HG03460 (cell line): ENCODE measurements around the gene SREBF1.

Source experiments
- ATAC-seq: cut with Tn5 transposase; IDR thresholded peaks from one replicate; pipeline ENCODE4 v1.9.1; 2021; ENCODE audit not compliant: unreplicated experiment

SREBF1 gene

GRCh38 chr17:17783116-17783824 is 53.5 kb downstream of the SREBF1 start:
- ATAC-seq = no peak

GRCh38 chr17:17782523-17783115 is 54.2 kb downstream of the SREBF1 start:
- ATAC-seq = no peak

- ATAC-seq = no peak
These were observed 54.9 kb downstream of the SREBF1 start for GRCh38 chr17:17781591-17782496.

GRCh38 chr17:17780922-17781590 is 55.7 kb downstream of the SREBF1 start:
- ATAC-seq = no peak

GRCh38 chr17:17779015-17779611 is 57.7 kb downstream of the SREBF1 start:
- ATAC-seq = no peak

GRCh38 chr17:17778308-17779014 is 58.3 kb downstream of the SREBF1 start:
- ATAC-seq = no peak

GRCh38 chr17:17776889-17777288 is 59.9 kb downstream of the SREBF1 start:
- no peak for ATAC-seq

GRCh38 chr17:17774009-17774881 is 62.5 kb downstream of the SREBF1 start:
- no peak for ATAC-seq

- ATAC-seq = no peak
These were observed 64.6 kb downstream of the SREBF1 start for GRCh38 chr17:17772231-17772630.

- no peak for ATAC-seq
These were observed 65.1 kb downstream of the SREBF1 start for GRCh38 chr17:17771498-17772201.

GRCh38 chr17:17770632-17771044 is 66.1 kb downstream of the SREBF1 start:
- ATAC-seq = no peak

- ATAC-seq = no peak
These were observed 66.7 kb downstream of the SREBF1 start for GRCh38 chr17:17769869-17770631.

GRCh38 chr17:17768424-17769088 is 68.2 kb downstream of the SREBF1 start:
- no peak for ATAC-seq

- ATAC-seq = no peak
These were observed 68.8 kb downstream of the SREBF1 start for GRCh38 chr17:17767887-17768418.

- no peak for ATAC-seq
These were observed 69.5 kb downstream of the SREBF1 start for GRCh38 chr17:17767154-17767869.

- no peak for ATAC-seq
These were observed 70.1 kb downstream of the SREBF1 start for GRCh38 chr17:17766744-17767120.
